ENCODE results near the gene INAVA. TPM values are rescaled to one million over a fixed set of nuclear protein-coding genes. Genes with fewer than 3 reads are reported as not detected.

The INAVA gene
- total RNA-seq, 1 donor from 2014 or later: 34.6 TPM

DNA sequence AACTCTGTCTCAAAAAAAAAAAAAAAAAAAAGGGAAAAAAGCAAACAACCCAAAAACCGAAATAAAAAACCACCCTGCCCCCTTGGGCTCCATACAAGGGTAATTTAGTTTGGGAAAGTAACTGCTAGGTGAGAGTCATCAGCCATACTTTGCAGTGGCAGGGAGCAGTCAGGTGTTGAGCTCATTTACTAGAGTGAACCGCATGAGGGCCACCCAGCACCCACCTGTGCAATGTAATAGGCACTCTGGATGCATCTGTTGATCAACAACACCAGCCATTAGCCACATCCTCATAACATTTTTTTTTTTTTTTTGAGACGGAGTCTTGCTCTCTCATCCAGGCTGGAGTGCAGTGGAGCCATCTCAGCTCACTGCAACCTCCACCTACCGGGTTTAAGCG, 9.1 kb downstream of the INAVA start:
- peaks cover 27% of the 10 kb centered on the region for H3K36me3 Mint-ChIP-seq
- no peaks in the 10 kb centered on the region for H3K27me3 Mint-ChIP-seq (ENCODE audit: low read depth)
- H3K4me1 Mint-ChIP-seq: peaks cover 5% of the 10 kb centered on the region
- TF ChIP-seq, protein P1, sequence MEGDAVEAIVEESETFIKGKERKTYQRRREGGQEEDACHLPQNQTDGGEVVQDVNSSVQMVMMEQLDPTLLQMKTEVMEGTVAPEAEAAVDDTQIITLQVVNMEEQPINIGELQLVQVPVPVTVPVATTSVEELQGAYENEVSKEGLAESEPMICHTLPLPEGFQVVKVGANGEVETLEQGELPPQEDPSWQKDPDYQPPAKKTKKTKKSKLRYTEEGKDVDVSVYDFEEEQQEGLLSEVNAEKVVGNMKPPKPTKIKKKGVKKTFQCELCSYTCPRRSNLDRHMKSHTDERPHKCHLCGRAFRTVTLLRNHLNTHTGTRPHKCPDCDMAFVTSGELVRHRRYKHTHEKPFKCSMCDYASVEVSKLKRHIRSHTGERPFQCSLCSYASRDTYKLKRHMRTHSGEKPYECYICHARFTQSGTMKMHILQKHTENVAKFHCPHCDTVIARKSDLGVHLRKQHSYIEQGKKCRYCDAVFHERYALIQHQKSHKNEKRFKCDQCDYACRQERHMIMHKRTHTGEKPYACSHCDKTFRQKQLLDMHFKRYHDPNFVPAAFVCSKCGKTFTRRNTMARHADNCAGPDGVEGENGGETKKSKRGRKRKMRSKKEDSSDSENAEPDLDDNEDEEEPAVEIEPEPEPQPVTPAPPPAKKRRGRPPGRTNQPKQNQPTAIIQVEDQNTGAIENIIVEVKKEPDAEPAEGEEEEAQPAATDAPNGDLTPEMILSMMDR (IDR thresholded peaks at IDR 0.05; ENCODE audit: unreplicated experiment): no peak
- H3K9me3 Mint-ChIP-seq: no peaks in the 10 kb centered on the region
- H3K4me3 Mint-ChIP-seq: no peak overlapping the region
- DNase-seq (ENCODE audit: low spot score in 2 of 2, unreplicated experiment in 2 of 2): no peak
- H3K27ac Mint-ChIP-seq: no peak overlapping the region

DNA sequence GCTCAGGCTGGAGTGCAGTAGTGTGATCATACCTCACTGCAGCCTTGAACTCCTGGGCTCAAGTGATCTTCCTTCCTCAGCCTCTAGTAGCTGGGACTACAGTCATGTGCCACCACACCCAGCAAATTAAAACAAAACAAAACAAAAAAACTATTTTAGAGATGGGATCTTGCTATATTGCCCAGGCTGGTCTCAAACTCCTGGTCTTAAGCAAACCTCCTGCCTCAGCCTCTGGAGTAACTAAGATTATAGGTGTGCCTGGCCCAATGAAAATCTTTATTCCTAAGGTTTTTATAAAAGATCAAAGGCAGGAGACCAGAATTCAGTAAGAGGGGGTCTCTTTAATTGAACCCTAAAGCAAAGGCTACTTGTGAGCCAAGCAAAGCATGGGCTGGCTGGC, 10.1 kb downstream of the INAVA start:
- no peak overlapping the region for H3K4me3 Mint-ChIP-seq
- no peaks in the 10 kb centered on the region for H3K27me3 Mint-ChIP-seq (ENCODE audit: low read depth)
- no peak overlapping the region for H3K27ac Mint-ChIP-seq
- peaks cover 29% of the 10 kb centered on the region for H3K36me3 Mint-ChIP-seq
- TF ChIP-seq, protein P1 (IDR thresholded peaks at IDR 0.05; ENCODE audit: unreplicated experiment): no peak
- no peak for DNase-seq (ENCODE audit: low spot score in 2 of 2, unreplicated experiment in 2 of 2)
- H3K4me1 Mint-ChIP-seq: peaks cover 3% of the 10 kb centered on the region
- H3K9me3 Mint-ChIP-seq: no peaks in the 10 kb centered on the region

DNA sequence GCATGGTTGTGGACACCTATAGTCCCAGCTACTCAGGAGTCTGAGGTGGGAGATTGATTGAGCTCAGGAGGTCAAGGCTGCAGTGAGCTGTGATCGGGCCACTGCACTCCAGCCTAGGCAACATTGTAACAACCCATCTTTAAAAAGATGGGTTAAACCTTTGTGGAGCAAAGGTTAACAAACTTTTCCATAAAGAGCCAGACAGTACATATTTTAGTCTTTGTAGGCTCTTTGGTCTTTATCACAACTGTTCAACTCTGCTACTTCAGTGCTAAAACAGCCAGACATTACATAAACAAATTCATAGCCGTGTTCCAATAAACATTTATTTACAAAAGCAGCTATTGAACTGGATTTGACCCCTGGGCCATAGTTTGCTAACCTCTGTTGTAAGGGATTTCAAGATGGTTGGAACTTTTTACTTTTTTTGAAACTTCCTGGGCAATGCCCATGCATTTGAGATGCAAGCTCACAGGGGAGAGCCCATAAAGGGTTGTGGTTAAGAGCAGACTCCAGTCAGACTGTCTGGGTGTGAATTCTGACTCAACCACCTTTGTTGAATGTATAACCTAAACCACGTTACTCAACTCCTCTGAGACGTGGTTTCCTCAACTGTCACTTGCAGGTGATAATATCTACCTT, 10.8 kb downstream of the INAVA start:
- H3K27ac Mint-ChIP-seq: no peak overlapping the region
- TF ChIP-seq, protein P1 (IDR thresholded peaks at IDR 0.05; ENCODE audit: unreplicated experiment): no peak
- DNase-seq (ENCODE audit: low spot score in 2 of 2, unreplicated experiment in 2 of 2): no peak
- H3K4me1 Mint-ChIP-seq: peaks cover 3% of the 10 kb centered on the region
- no peaks in the 10 kb centered on the region for H3K27me3 Mint-ChIP-seq (ENCODE audit: low read depth)
- H3K36me3 Mint-ChIP-seq: peaks cover 33% of the 10 kb centered on the region
- no peak overlapping the region for H3K4me3 Mint-ChIP-seq
- H3K9me3 Mint-ChIP-seq: no peaks in the 10 kb centered on the region

DNA sequence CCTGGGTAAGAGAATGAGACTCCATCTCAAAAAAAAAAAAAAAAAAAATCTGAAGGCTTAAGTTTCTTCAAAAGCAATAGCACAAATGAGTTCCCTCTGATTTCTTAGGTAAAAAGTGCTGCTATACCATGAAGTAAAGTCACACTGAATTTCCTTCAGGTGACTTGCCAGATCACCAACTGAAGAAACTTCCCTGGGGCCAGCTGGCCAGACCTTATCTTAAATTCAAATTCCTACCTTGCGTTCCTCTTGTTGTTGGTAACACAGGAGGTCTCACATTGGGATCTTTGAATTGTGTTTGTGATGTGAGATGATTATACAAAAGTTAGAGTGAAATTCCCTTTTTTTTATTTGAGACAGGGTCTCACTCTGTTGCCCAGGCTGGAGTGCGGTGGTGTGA, 11.8 kb downstream of the INAVA start:
- Mint-ChIP-seq H3K27ac (no peak overlapping the region), H3K36me3 (peaks cover 31% of the 10 kb centered on the region), H3K4me3 (no peak overlapping the region), H3K27me3 (ENCODE audit: low read depth) (no peaks in the 10 kb centered on the region), H3K4me1 (peaks cover 3% of the 10 kb centered on the region), H3K9me3 (no peaks in the 10 kb centered on the region)
- no peak for DNase-seq (ENCODE audit: low spot score in 2 of 2, unreplicated experiment in 2 of 2)
- TF ChIP-seq, protein P1 (IDR thresholded peaks at IDR 0.05; ENCODE audit: unreplicated experiment): no peak

DNA sequence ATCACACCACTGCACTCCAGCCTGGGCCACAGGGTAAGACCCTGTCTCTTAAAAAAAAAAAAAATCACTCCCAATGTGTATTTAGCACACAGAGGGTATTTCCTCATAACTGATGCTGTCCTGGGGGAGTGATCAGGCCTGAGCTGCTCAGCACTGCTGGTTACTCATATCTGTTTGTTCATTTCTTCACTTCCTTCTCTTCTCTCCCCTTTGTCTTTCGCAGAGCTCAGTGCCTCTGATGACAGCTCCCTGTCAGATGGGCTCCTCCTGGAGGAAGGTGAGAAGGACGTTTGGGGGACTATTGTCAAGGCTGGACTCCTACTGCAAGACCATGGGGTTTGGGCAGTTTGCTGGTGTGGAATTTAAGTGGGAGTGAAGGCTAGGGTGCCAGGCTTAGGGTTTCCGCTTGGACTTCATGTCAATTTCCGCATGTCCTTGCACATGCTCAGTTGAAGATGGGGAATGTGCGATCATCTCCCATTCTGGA, 13.0 kb downstream of the INAVA start:
- TF ChIP-seq, protein P1 (IDR thresholded peaks at IDR 0.05; ENCODE audit: unreplicated experiment): no peak
- Mint-ChIP-seq H3K4me3 (no peak overlapping the region), H3K4me1 (no peaks in the 10 kb centered on the region), H3K9me3 (no peaks in the 10 kb centered on the region), H3K27me3 (ENCODE audit: low read depth) (no peaks in the 10 kb centered on the region), H3K36me3 (peaks cover 28% of the 10 kb centered on the region), H3K27ac (no peak overlapping the region)
- DNase-seq (ENCODE audit: low spot score in 2 of 2, unreplicated experiment in 2 of 2): no peak
